Forelimb muscle (tissue), 1 donor: ENCODE measurements around the gene SYVN1. TPM values are rescaled to one million over a fixed set of nuclear protein-coding genes. Genes with fewer than 3 reads are reported as not detected.
"Not testable (repeated sequence)": the region's sequence is repeated elsewhere in the genome, so short reads cannot be mapped to it uniquely, and the experiment has no call there.

Experiments
- DNase-seq: peaks from one replicate; pipeline ENCODE4 v3.0.0-alpha.2; 2013; ENCODE audit warnings: low read depth
- polyA plus RNA-seq: library from polyadenylated mRNA; unstranded; fragments of 120-200 nt; gene quantifications from one replicate; pipeline ENCODE4 v1.2.1, GENCODE V29; 2013; ENCODE audit not compliant: insufficient read length

The SYVN1 gene
- polyA plus RNA-seq, 1 donor: 38.2 TPM

- DNase-seq: no peak
Observed at GRCh38 chr11:65127473-65128181, 6.7 kb downstream of the SYVN1 start.

DNA sequence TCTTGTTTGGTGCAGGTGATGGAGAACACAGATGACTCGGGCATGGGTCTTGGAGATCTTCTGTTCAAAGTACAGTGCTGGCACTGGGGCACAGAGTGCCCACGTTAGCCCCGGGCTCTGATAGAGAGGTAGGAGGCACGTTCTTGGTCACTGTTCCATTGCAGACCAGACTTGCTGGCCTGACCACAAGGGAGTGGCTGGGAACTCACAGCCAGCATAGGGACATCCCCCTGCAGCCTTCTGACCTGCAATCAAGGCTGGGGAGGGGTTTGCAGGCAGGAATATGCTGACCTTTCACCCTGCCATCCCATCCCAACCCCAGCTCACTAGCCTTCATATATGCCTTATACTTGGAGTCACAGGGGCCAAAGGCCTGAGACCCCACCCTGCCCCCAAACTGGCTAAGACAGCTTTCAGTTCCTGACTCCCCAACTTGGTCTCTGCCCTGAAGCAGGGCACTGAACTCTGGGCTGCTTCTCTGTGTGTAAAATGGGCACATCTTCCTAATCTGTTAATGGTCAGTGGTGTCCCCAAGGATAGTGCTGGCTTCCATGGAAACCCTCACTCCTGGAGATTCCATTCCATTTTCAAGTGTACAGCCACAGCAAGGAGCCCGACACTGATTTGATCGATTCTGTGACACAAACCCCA lies 7.6 kb downstream of the SYVN1 start:
- DNase-seq: no peak

DNA sequence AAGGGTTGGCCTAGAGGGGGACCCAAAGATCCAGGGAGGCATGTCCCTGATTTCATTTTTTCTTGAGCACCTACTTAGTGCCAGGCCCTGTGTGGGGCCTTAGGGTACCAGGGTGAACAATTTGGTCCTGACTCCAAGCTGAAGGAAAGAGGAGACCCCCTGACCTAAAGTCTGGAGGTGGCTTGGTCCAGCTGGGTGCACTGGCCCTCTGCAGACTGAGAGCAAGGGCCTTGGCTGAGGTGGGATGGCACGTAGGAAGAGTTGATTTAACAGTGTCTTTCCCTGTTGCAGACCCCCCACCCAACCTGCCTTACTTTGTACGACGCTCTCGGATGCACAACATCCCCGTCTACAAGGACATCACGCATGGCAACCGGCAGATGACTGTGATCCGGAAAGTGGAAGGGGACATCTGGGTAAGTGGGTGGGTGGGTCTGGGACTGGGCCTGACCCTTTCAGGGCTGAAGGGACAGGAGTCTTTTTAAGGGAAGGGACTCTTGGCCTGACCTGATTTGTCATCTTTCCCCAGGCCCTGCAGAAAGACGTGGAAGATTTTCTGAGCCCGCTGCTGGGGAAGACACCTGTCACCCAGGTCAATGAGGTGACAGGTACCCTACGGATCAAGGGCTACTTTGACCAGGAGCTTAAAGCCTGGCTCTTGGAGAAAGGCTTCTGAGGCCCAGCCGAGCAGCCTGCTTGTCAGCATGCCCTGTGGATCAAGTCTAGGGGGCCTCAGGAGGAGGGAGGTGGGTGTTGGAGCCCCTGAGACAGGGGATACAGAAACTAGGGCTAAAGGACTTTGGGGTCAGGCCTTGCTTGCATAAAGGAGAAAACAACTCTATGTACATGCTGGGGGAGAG lies 8.9 kb downstream of the SYVN1 start:
- no peak for DNase-seq

DNA sequence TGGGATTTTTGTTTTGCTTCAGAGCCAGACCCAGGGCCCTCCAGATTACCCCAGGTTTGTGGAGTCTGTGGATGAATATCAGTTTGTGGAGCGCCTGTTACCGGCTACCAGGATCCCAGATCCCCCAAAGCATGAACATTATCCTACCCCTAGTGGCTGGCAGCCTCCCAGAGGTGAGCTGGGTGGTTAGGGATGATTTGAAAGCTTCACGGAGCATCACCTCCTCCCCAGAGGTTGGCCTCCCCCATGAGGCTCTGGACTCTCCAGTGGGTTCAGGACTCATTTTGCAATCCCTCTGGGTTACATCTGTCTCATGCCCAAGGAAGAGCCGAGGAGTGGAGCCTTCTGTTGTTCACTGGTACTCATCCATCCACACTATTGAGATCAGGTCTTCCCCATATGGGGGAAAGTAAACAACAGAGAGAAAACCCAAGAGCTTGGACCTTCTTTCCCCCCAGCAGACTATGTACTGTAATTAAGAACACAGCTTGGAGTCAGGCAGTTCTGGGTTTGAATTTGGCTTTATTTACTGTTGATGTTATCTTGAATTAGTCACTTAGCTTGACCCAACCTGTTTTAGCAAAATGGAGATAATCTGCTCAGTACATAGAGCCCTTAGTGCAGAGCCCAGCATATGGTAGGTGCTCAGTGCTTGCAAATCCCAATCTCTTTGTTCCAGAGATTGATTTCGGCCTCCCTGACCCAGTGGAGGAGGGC lies 9.7 kb downstream of the SYVN1 start:
- DNase-seq: no peak

- peak; percentile 91 for DNase-seq
Observed at GRCh38 chr11:65121865-65122696, 12.2 kb downstream of the SYVN1 start, which contains the start of the genes FAU and MRPL49. Gene FAU, minus strand, starts transcription at chr11:65122134. Its CDS starts 321 bp downstream, at chr11:65121813. Gene MRPL49, plus strand, starts transcription at chr11:65122321. Its CDS starts 26 bp downstream, at chr11:65122347.

GRCh38 chr11:65121447-65121864 lies 12.9 kb downstream of the SYVN1 start:
- DNase-seq: no peak

- no peak for DNase-seq
Observed at GRCh38 chr11:65120831-65121230, 13.5 kb downstream of the SYVN1 start.

GRCh38 chr11:65119670-65119995 lies 14.7 kb downstream of the SYVN1 start:
- DNase-seq: no peak

DNA sequence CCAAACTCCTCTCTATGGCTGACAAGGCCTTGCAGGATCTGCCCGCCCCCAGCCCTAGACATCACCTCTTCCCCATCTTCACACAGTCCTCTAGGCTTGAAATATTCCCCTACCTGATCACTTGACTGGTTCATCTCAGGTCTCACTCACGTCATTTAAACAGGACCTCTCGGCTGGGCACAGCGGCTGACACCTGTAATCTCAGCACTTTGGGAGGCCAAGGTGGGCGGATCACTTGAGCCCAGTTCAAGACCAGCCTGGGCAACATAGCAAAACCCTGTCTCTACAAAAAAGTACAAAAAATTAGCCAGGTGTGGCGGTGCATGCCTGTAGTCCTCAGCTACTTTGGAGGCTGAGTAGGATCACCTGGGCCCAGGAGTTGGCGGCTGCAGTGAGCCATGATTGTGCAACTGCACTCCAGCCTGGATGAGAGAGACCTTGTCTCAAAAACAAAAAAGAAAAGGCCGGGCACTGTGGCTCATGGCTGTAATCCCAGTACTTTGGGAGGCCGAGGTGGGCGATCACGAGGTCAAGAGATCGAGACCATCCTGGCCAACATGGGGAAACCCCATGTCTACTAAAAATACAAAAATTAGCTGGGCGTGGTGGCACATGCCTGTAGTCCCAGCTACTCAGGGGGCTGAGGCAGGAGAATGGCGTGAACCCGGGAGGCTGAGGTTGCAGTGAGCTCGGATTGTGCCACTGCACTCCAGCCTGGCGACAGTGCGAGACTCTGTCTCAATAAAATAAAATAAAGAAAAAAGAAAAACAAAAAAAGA lies 15.2 kb downstream of the SYVN1 start:
- not testable (repeated sequence) for DNase-seq

GRCh38 chr11:65118097-65118837 lies 16.1 kb downstream of the SYVN1 start:
- no peak for DNase-seq

GRCh38 chr11:65117206-65118096 lies 16.9 kb downstream of the SYVN1 start, which contains the start of gene ZNHIT2:
Gene ZNHIT2, minus strand, starts transcription at chr11:65117701. Its CDS starts 48 bp downstream, at chr11:65117653.
- peak; percentile 98 for DNase-seq

- DNase-seq: no peak
Observed at GRCh38 chr11:65116370-65117205, 17.7 kb downstream of the SYVN1 start.

GRCh38 chr11:65115361-65116082 lies 18.8 kb downstream of the SYVN1 start:
- no peak for DNase-seq

DNA sequence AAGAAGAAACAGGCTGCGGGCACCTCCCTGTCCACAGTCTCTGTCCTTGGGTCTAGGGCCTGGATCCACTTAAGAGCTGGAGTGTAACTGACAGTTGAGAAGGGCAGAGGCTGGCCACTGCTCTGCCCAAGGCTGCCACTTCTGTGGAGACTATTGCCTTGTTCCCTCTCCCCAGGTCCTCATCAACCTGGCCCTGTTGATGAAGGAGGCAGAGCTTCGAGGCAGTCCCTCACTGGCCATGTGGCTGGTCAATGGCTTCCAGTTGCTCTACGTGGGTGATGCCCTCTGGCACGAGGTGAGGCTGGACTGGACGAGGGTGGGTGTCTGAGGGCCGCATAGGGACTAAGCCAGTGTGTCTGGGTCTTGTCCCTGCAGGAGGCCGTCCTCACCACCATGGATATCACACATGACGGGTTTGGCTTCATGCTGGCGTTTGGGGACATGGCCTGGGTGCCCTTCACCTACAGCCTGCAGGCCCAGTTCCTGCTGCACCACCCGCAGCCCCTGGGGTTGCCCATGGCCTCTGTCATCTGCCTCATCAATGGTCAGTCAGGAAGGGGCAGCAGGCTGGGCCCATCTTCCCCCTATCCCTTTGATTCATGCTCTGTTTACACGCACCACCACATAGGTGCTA lies 19.7 kb downstream of the SYVN1 start:
- DNase-seq: no peak

DNA sequence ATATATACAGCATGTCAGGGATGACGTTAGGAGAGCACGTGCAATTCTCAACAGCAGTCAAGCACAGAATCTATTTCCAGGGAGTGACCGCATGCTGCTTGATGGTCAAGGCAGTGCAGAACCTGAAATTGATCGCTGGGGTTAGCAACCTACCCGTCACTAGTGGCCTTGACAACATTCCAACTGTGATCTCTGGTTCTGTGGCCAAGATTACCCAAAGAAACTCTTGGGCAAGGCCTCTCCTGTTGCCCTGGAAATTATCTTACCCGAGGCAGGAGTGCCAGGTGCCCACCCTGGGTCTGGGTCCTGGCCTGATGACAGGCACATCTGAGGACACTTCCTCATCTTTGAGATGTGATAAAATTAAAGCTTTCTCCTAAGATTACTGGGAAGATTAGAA lies 20.5 kb downstream of the SYVN1 start:
- DNase-seq: no peak

DNA sequence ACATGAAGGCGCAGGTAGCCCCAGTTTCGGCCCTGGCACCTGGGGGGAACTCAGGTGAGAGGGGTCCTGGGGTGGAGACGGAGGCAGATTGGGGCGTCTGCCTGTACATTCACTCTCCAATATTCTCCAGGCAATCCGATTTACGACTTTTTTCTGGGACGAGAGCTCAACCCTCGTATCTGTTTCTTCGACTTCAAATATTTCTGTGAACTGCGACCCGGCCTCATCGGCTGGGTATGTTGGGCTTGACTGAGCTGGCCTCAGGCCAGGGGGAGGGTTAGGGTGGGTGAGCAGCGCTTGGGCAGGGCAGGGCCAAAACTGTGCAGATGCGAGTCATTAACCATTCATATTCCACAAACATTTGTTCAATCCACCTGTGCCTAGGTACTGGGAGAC lies 21.0 kb downstream of the SYVN1 start:
- DNase-seq: no peak
